ENCODE data around the gene PCSK4. TPM values are rescaled to one million over a fixed set of nuclear protein-coding genes. Genes with fewer than 3 reads are reported as not detected.
A peak's percentile ranks its signal among the peaks of the same experiment; 100 is the strongest.

The PCSK4 gene
- total and polyA plus RNA-seq, 10 of the 15 experiments (the other 5 are each of a cell fraction or from before 2014, with no cell fraction given): 0.27 to 0.99 (median 0.40) TPM; not detected in 3

GRCh38 chr19:1507763-1508506 lies 17.8 kb upstream of the PCSK4 start (continued):
- no peak for TF ChIP-seq CBX3 (IDR thresholded peaks at IDR 0.05; ENCODE audit: borderline replicate concordance, low read depth)
- TF ChIP-seq RAD51 (IDR thresholded peaks at IDR 0.05): no peak
- TF ChIP-seq, protein P1, sequence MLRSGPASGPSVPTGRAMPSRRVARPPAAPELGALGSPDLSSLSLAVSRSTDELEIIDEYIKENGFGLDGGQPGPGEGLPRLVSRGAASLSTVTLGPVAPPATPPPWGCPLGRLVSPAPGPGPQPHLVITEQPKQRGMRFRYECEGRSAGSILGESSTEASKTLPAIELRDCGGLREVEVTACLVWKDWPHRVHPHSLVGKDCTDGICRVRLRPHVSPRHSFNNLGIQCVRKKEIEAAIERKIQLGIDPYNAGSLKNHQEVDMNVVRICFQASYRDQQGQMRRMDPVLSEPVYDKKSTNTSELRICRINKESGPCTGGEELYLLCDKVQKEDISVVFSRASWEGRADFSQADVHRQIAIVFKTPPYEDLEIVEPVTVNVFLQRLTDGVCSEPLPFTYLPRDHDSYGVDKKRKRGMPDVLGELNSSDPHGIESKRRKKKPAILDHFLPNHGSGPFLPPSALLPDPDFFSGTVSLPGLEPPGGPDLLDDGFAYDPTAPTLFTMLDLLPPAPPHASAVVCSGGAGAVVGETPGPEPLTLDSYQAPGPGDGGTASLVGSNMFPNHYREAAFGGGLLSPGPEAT (IDR thresholded peaks at IDR 0.05; ENCODE audit: low read depth): peak; percentile 35; the same call in 1 of the 2 replicates
- 0 out of 2 replicates have a peak, but pooled peaks have one; percentile 55 for TF ChIP-seq IRF3 (IDR thresholded peaks at IDR 0.05)
- TF ChIP-seq, protein P2, sequence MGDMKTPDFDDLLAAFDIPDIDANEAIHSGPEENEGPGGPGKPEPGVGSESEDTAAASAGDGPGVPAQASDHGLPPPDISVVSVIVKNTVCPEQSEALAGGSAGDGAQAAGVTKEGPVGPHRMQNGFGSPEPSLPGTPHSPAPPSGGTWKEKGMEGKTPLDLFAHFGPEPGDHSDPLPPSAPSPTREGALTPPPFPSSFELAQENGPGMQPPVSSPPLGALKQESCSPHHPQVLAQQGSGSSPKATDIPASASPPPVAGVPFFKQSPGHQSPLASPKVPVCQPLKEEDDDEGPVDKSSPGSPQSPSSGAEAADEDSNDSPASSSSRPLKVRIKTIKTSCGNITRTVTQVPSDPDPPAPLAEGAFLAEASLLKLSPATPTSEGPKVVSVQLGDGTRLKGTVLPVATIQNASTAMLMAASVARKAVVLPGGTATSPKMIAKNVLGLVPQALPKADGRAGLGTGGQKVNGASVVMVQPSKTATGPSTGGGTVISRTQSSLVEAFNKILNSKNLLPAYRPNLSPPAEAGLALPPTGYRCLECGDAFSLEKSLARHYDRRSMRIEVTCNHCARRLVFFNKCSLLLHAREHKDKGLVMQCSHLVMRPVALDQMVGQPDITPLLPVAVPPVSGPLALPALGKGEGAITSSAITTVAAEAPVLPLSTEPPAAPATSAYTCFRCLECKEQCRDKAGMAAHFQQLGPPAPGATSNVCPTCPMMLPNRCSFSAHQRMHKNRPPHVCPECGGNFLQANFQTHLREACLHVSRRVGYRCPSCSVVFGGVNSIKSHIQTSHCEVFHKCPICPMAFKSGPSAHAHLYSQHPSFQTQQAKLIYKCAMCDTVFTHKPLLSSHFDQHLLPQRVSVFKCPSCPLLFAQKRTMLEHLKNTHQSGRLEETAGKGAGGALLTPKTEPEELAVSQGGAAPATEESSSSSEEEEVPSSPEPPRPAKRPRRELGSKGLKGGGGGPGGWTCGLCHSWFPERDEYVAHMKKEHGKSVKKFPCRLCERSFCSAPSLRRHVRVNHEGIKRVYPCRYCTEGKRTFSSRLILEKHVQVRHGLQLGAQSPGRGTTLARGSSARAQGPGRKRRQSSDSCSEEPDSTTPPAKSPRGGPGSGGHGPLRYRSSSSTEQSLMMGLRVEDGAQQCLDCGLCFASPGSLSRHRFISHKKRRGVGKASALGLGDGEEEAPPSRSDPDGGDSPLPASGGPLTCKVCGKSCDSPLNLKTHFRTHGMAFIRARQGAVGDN (IDR thresholded peaks at IDR 0.05): peak; percentile 45; the same call in 1 of the 2 replicates
- no peak for TF ChIP-seq POU2F2 (IDR thresholded peaks at IDR 0.05; ENCODE audit: borderline replicate concordance, low read depth, low read length)
- TF ChIP-seq SIX5 (IDR thresholded peaks at IDR 0.05; ENCODE audit: low read depth, low read length, severe bottlenecking): no peak
- TF ChIP-seq GABPA (IDR thresholded peaks at IDR 0.05; ENCODE audit: low read depth): no peak
- peak; percentile 41; the same call in 1 of the 2 replicates for TF ChIP-seq PKNOX1 (IDR thresholded peaks at IDR 0.05)
- no peak for TF ChIP-seq REST (IDR thresholded peaks at IDR 0.05; ENCODE audit: low read depth, low read length)

Measured in GM12878 (cell line).